ENCODE data around the gene NTNG1. TPM values are rescaled to one million over a fixed set of nuclear protein-coding genes. Genes with fewer than 3 reads are reported as not detected.

The NTNG1 gene
- total RNA-seq, 4 donors from 2014 or later, result 0.20 to 3.0 (median 1.0) TPM

GRCh38 chr1:107430540-107431228 is 289.8 kb downstream of the NTNG1 start:
- Histone ChIP-seq H3K4me1 (no peaks in the 10 kb centered on the region), H3K9me3 (no peaks in the 10 kb centered on the region), H3K27me3 (no peaks in the 10 kb centered on the region), H3K27ac (no peak overlapping the region), H3K36me3 (no peaks in the 10 kb centered on the region), H3K4me3 (no peak overlapping the region)
- TF ChIP-seq, protein P1, sequence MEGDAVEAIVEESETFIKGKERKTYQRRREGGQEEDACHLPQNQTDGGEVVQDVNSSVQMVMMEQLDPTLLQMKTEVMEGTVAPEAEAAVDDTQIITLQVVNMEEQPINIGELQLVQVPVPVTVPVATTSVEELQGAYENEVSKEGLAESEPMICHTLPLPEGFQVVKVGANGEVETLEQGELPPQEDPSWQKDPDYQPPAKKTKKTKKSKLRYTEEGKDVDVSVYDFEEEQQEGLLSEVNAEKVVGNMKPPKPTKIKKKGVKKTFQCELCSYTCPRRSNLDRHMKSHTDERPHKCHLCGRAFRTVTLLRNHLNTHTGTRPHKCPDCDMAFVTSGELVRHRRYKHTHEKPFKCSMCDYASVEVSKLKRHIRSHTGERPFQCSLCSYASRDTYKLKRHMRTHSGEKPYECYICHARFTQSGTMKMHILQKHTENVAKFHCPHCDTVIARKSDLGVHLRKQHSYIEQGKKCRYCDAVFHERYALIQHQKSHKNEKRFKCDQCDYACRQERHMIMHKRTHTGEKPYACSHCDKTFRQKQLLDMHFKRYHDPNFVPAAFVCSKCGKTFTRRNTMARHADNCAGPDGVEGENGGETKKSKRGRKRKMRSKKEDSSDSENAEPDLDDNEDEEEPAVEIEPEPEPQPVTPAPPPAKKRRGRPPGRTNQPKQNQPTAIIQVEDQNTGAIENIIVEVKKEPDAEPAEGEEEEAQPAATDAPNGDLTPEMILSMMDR (IDR thresholded peaks at IDR 0.05), result peak in 2 of 4 experiments; percentile 33 to 54
- TF ChIP-seq POLR2AphosphoS5 (IDR thresholded peaks at IDR 0.05), result no peak
- TF ChIP-seq EP300 (IDR thresholded peaks at IDR 0.05), result no peak
- no peak for TF ChIP-seq POLR2A (IDR thresholded peaks at IDR 0.05)
- ATAC-seq, result no peak
- 64 to 80% methylated on average over 11 to 14 of the region's 14 CpGs for WGBS, 2 donors (ENCODE audit: low coverage in 1 of 2)

DNA sequence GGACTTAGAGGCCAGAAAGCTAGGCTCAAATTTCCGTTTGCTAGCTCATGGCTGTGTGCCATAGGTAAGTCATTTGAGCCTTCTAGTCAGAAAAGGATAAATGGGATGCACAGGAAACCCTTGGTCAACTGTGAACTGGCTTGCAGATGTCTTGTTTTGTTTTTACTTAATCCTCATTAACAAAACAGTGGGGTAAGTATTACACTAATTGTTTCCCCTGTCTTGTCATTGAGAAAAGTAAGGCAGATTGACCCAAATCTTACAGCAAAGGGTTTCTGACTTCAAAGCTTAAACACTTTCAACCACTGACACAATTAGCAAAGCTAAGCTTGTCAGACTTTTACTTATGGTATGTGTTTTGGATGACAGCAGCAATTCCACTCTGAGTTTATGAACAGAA is 291.3 kb downstream of the NTNG1 start:
- H3K36me3 ChIP-seq, result no peaks in the 10 kb centered on the region
- H3K4me1 ChIP-seq, result peaks cover 0 to 4% (median 0%) of the 10 kb centered on the region in 3 donors
- no peak for ATAC-seq
- no peak for TF ChIP-seq EP300 (IDR thresholded peaks at IDR 0.05)
- no peak for TF ChIP-seq POLR2A (IDR thresholded peaks at IDR 0.05)
- WGBS, 2 donors (ENCODE audit: low coverage in 1 of 2), result 20 to 50% methylated on average over 1 of the region's 1 CpG
- H3K9me3 ChIP-seq, result no peaks in the 10 kb centered on the region
- no peak overlapping the region for H3K27ac ChIP-seq
- H3K4me3 ChIP-seq, result no peak overlapping the region
- H3K27me3 ChIP-seq, result no peaks in the 10 kb centered on the region

GRCh38 chr1:107433068-107433467 is 292.2 kb downstream of the NTNG1 start:
- no peak for ATAC-seq
- Histone ChIP-seq H3K4me3 (no peak overlapping the region), H3K36me3 (no peaks in the 10 kb centered on the region), H3K27ac (no peak overlapping the region), H3K27me3 (no peaks in the 10 kb centered on the region), H3K9me3 (no peaks in the 10 kb centered on the region), H3K4me1 (peaks cover 0 to 4% (median 0%) of the 10 kb centered on the region in 3 donors)
- TF ChIP-seq EP300 (IDR thresholded peaks at IDR 0.05), result no peak
- WGBS, 2 donors (ENCODE audit: low coverage in 1 of 2), result 93 to 96% methylated on average over 4 of the region's 4 CpGs

DNA sequence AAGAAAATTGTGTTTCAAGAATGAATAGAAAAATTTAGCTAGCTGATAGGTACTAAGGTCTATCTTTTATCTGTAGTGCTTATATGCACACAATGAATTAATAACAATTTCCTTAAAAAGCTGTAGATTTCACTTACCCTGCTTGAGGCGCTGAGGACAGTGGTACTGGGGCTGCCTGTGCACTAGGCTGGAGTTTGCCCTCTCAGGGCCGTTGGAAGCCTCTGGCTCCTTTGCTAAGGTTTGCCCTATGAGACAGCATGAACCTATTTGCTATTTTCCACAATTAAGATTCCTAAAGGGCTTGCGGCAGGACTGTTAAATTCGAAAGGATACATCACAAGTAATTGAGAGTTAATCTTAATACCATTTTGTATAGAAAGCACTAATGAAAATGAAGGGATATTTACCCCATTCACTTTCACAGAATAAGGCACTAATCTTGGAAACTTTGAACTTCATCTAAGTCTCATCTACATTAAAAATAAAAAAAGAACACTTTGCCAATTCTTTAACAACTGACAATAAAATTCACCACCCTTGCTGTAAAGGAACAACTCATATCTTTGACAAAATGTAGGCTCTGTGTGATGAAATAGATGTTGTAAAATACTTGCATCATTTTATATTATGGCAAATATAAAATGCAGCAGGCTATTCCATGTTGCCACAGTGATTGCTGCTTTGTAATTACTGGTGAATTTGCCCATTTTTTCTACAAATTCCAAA is 293.0 kb downstream of the NTNG1 start:
- H3K27me3 ChIP-seq, result no peaks in the 10 kb centered on the region
- no peak for ATAC-seq
- H3K36me3 ChIP-seq, result no peaks in the 10 kb centered on the region
- peaks cover 0 to 4% (median 0%) of the 10 kb centered on the region in 3 donors for H3K4me1 ChIP-seq
- H3K9me3 ChIP-seq, result no peaks in the 10 kb centered on the region
- 69 to 100% methylated on average over 2 to 3 of the region's 4 CpGs for WGBS, 2 donors (ENCODE audit: low coverage in 1 of 2)
- no peak overlapping the region for H3K27ac ChIP-seq
- no peak overlapping the region for H3K4me3 ChIP-seq
- TF ChIP-seq EP300 (IDR thresholded peaks at IDR 0.05), result no peak
- no peak for TF ChIP-seq POLR2AphosphoS5 (IDR thresholded peaks at IDR 0.05)

- H3K36me3 ChIP-seq, result no peaks in the 10 kb centered on the region
- H3K27me3 ChIP-seq, result no peaks in the 10 kb centered on the region
- ATAC-seq, result no peak
- peaks cover 0 to 4% (median 0%) of the 10 kb centered on the region in 3 donors for H3K4me1 ChIP-seq
- H3K27ac ChIP-seq, result no peak overlapping the region
- no peak overlapping the region for H3K4me3 ChIP-seq
- no peaks in the 10 kb centered on the region for H3K9me3 ChIP-seq
- TF ChIP-seq EP300 (IDR thresholded peaks at IDR 0.05), result no peak
- TF ChIP-seq, protein P1 (IDR thresholded peaks at IDR 0.05), result no peak
- TF ChIP-seq POLR2A (IDR thresholded peaks at IDR 0.05), result no peak
Measured at GRCh38 chr1:107434361-107434693, 293.5 kb downstream of the NTNG1 start.

- no peaks in the 10 kb centered on the region for H3K36me3 ChIP-seq
- no peak for ATAC-seq
- no peaks in the 10 kb centered on the region for H3K27me3 ChIP-seq
- H3K27ac ChIP-seq, result no peak overlapping the region
- peaks cover 0 to 4% (median 0%) of the 10 kb centered on the region in 3 donors for H3K4me1 ChIP-seq
- H3K9me3 ChIP-seq, result no peaks in the 10 kb centered on the region
- no peak for TF ChIP-seq POLR2AphosphoS5 (IDR thresholded peaks at IDR 0.05)
- TF ChIP-seq POLR2A (IDR thresholded peaks at IDR 0.05), result no peak
- no peak for TF ChIP-seq EP300 (IDR thresholded peaks at IDR 0.05)
- TF ChIP-seq, protein P1 (IDR thresholded peaks at IDR 0.05), result no peak
- no peak overlapping the region for H3K4me3 ChIP-seq
- 68% methylated on average over 9 to 12 of the region's 13 CpGs for WGBS, 2 donors (ENCODE audit: low coverage in 1 of 2)
Measured at GRCh38 chr1:107436552-107437241, 295.9 kb downstream of the NTNG1 start.
